ENCODE measurements around the gene FMN1.

GRCh38 chr15:32750979-32751378, 443.5 kb downstream of the FMN1 start:
- TF ChIP-seq CTCF (IDR thresholded peaks at IDR 0.05), result no peak
- TF ChIP-seq POLR2A (IDR thresholded peaks at IDR 0.05), result no peak
- TF ChIP-seq EP300 (IDR thresholded peaks at IDR 0.05; ENCODE audit: low read depth), result no peak
- no peak for TF ChIP-seq POLR2AphosphoS5 (IDR thresholded peaks at IDR 0.05)

All from transverse colon (tissue), 4 donors.